A549 (cell line): ENCODE results near the gene RANBP3.

Experiments
- EP300 ChIP-seq, 2 experiments: fragments of >200 bp; sonication (Bioruptor Twin); formaldehyde crosslinking; IDR thresholded peaks; 2 replicates in 1 of 2; 3 replicates in 1 of 2; pipeline ENCODE4 v1.6.1; 2016 to 2017
- MAFK ChIP-seq: fragments of 450-650 bp; IDR thresholded peaks from 2 replicates; pipeline ENCODE4 v1.6.1; 2014; ENCODE audit not compliant: partially characterized antibody
- POLR2A ChIP-seq: IDR thresholded peaks from 2 replicates; pipeline ENCODE4 v1.6.1; 2012; ENCODE audit warnings: mild to moderate bottlenecking, low read length
- RAD21 ChIP-seq, 2 experiments: fragments of >200 bp in 1 of 2; sonication (Bioruptor Twin) in 1 of 2; formaldehyde crosslinking in 1 of 2; IDR thresholded peaks in 1 of 2; conservative IDR thresholded peaks in 1 of 2; 2 replicates in 1 of 2; 3 replicates in 1 of 2; pipeline ENCODE4 v1.6.1; 2012 to 2018; ENCODE audit warnings: inconsistent platforms in 1 of 2
- RFX5 ChIP-seq: fragments of 450-650 bp; IDR thresholded peaks from 2 replicates; pipeline ENCODE4 v1.7.1; 2014; ENCODE audit warnings: antibody characterized with exemption, mild to moderate bottlenecking, moderate library complexity
- ZFP36 ChIP-seq: fragments of 450-650 bp; IDR thresholded peaks from 2 replicates; pipeline ENCODE4 v1.6.1; 2014; ENCODE audit warnings: borderline replicate concordance; ENCODE audit not compliant: partially characterized antibody
- TF ChIP-seq, protein P1 (sequence below): fragments of 250-450 bp; sonication (Bioruptor Pico); IDR thresholded peaks from 2 replicates; pipeline ENCODE4 v1.5.0; 2021; ENCODE audit warnings: mild to moderate bottlenecking, moderate library complexity, borderline replicate concordance
- TF ChIP-seq, protein P2 (sequence below): fragments of >200 bp; sonication (Bioruptor Twin); formaldehyde crosslinking; IDR thresholded peaks from 3 replicates; pipeline ENCODE4 v1.5.1; 2016
- TF ChIP-seq, protein P3 (sequence below): IDR thresholded peaks from 2 replicates; pipeline ENCODE4 v1.6.1; 2012
- TF ChIP-seq, protein P4 (sequence below): fragments of >200 bp; sonication (Bioruptor Twin); formaldehyde crosslinking; IDR thresholded peaks from 3 replicates; pipeline ENCODE4 v1.6.1; 2016
- TF ChIP-seq, protein P5 (sequence below): fragments of 450-650 bp; IDR thresholded peaks from 2 replicates; pipeline ENCODE4 v1.6.1; 2014; ENCODE audit warnings: antibody characterized with exemption

DNA sequence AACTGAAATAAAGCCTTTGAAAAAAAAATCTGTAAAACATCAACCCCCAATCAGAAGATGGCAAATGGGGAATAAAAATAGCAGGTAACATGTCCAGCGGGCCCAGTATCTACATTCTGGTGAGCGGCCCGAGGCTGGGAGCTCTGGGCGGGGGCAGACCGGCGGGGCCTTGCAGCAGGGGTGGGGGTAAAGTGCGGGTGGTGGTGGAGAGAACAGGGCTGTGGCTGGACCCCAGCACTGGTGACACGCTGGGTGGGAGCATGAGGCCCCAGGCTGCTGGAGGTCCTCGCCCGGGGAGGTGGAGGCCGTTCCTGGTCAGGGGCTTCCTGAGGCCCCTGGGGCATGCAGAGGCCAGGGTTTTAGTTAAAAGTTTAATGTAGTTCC is 62.2 kb downstream of the RANBP3 start:
- no peak for TF ChIP-seq RAD21 (conservative IDR thresholded peaks at IDR 0.05 in 1 of 2, IDR thresholded peaks at IDR 0.05 in 1 of 2)
- TF ChIP-seq, protein P1, sequence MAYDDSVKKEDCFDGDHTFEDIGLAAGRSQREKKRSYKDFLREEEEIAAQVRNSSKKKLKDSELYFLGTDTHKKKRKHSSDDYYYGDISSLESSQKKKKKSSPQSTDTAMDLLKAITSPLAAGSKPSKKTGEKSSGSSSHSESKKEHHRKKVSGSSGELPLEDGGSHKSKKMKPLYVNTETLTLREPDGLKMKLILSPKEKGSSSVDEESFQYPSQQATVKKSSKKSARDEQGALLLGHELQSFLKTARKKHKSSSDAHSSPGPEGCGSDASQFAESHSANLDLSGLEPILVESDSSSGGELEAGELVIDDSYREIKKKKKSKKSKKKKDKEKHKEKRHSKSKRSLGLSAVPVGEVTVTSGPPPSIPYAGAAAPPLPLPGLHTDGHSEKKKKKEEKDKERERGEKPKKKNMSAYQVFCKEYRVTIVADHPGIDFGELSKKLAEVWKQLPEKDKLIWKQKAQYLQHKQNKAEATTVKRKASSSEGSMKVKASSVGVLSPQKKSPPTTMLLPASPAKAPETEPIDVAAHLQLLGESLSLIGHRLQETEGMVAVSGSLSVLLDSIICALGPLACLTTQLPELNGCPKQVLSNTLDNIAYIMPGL, result no peak
- no peak for TF ChIP-seq ZFP36
- TF ChIP-seq, protein P2, sequence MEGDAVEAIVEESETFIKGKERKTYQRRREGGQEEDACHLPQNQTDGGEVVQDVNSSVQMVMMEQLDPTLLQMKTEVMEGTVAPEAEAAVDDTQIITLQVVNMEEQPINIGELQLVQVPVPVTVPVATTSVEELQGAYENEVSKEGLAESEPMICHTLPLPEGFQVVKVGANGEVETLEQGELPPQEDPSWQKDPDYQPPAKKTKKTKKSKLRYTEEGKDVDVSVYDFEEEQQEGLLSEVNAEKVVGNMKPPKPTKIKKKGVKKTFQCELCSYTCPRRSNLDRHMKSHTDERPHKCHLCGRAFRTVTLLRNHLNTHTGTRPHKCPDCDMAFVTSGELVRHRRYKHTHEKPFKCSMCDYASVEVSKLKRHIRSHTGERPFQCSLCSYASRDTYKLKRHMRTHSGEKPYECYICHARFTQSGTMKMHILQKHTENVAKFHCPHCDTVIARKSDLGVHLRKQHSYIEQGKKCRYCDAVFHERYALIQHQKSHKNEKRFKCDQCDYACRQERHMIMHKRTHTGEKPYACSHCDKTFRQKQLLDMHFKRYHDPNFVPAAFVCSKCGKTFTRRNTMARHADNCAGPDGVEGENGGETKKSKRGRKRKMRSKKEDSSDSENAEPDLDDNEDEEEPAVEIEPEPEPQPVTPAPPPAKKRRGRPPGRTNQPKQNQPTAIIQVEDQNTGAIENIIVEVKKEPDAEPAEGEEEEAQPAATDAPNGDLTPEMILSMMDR, result no peak
- TF ChIP-seq MAFK, result no peak
- no peak for TF ChIP-seq EP300 (IDR thresholded peaks at IDR 0.05)
- no peak for TF ChIP-seq RFX5
- no peak for TF ChIP-seq POLR2A
- TF ChIP-seq, protein P3, sequence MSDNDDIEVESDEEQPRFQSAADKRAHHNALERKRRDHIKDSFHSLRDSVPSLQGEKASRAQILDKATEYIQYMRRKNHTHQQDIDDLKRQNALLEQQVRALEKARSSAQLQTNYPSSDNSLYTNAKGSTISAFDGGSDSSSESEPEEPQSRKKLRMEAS, result no peak
- TF ChIP-seq, protein P4, sequence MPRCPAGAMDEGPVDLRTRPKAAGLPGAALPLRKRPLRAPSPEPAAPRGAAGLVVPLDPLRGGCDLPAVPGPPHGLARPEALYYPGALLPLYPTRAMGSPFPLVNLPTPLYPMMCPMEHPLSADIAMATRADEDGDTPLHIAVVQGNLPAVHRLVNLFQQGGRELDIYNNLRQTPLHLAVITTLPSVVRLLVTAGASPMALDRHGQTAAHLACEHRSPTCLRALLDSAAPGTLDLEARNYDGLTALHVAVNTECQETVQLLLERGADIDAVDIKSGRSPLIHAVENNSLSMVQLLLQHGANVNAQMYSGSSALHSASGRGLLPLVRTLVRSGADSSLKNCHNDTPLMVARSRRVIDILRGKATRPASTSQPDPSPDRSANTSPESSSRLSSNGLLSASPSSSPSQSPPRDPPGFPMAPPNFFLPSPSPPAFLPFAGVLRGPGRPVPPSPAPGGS, result no peak
- TF ChIP-seq, protein P5, sequence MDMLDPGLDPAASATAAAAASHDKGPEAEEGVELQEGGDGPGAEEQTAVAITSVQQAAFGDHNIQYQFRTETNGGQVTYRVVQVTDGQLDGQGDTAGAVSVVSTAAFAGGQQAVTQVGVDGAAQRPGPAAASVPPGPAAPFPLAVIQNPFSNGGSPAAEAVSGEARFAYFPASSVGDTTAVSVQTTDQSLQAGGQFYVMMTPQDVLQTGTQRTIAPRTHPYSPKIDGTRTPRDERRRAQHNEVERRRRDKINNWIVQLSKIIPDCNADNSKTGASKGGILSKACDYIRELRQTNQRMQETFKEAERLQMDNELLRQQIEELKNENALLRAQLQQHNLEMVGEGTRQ, result no peak
